Tibial nerve (tissue), 3 donors: Measurements from ENCODE around the gene CEP104.

Experiments
- CTCF ChIP-seq, 5 experiments: fragments of 200-600 bp in 3 of 5; fragments of 450-650 bp in 2 of 5; sonication (generic) in 3 of 5; IDR thresholded peaks; one replicate each; pipeline ENCODE4 v1.5.1; 2016 to 2019; ENCODE audit warnings: antibody characterized with exemption in 5 of 5, mild to moderate bottlenecking in 3 of 5, moderate library complexity in 2 of 5
- POLR2A ChIP-seq, 2 donors: fragments of 450-650 bp; IDR thresholded peaks; one replicate each; pipeline ENCODE4 v1.6.1; 2017; ENCODE audit warnings: antibody characterized with exemption in 2 of 2, mild to moderate bottlenecking in 2 of 2, moderate library complexity in 2 of 2

- TF ChIP-seq CTCF (IDR thresholded peaks at IDR 0.05), result no peak
- TF ChIP-seq POLR2A (IDR thresholded peaks at IDR 0.05), result no peak
Measured at GRCh38 chr1:3883194-3883925, 26.3 kb upstream of the CEP104 start.
